ENCODE data around the gene C4orf50. TPM values are rescaled to one million over a fixed set of nuclear protein-coding genes. Genes with fewer than 3 reads are reported as not detected.

C4orf50 gene
- total and polyA plus RNA-seq, 2 of the 13 experiments (the other 11 are each of a cell fraction or from before 2014, with no cell fraction given): not detected

GRCh38 chr4:5921101-5921980 is 96.9 kb downstream of the C4orf50 start:
- under 1% methylated on average over 10 of the region's 16 CpGs for WGBS (ENCODE audit: low lambda C conversion rate)
- no peak overlapping the region for H2AFZ ChIP-seq (ENCODE audit: low read length)
- TF ChIP-seq TCF12 (IDR thresholded peaks at IDR 0.05) (no peak), TCF12 (CRISPR knock-in tag; IDR thresholded peaks at IDR 0.05) (no peak), MNT (IDR thresholded peaks at IDR 0.05) (0 out of 2 replicates have a peak, but pooled peaks have one; percentile 8)
- in situ Hi-C loops (cut with HindIII; ENCODE audit: extremely low pct_ligation_motif_present, low pct_unique_long_range_greater_than_20kb): no loop called here
- intact Hi-C loops (cut with micrococcal nuclease; ENCODE audit: unreplicated experiment): no loop called here
- no peak overlapping the region for H3K9ac ChIP-seq (ENCODE audit: insufficient read depth, low read depth, low read length)
- ATAC-seq (no peak), DNase-seq (ENCODE audit: low spot score) (no peak), FAIRE-seq (no peak)
- no peaks in the 10 kb centered on the region for H3K36me3 ChIP-seq (replicated peaks in 1 of 2; ENCODE audit: control insufficient read depth in 1 of 2, insufficient read depth in 2 of 2, low read length in 2 of 2)
- H3K4me3 ChIP-seq (replicated peaks in 1 of 3; ENCODE audit: insufficient read depth in 1 of 3, low read depth in 2 of 3, low read length in 3 of 3): no peak overlapping the region
- no peaks in the 10 kb centered on the region for H3K4me1 ChIP-seq (ENCODE audit: insufficient read depth, low read length)
- H3K79me2 ChIP-seq (ENCODE audit: insufficient read depth, low read length): no peaks in the 10 kb centered on the region
- no TSS peak for BruUV-seq (replicated peaks)
- H3K27ac ChIP-seq (ENCODE audit: extremely low read length, insufficient read depth, low read length): no peak overlapping the region
- no peak overlapping the region for H3K4me2 ChIP-seq (ENCODE audit: low read depth, low read length)
- POLR2A ChIA-PET: no interaction called here
- H3K27me3 ChIP-seq (ENCODE audit: control insufficient read depth in 1 of 2, insufficient read depth in 2 of 2, low read length in 2 of 2): peaks cover 2 to 17% of the 10 kb centered on the region in 2 experiments; a peak in 3 of 5 replicates
- H4K20me1 ChIP-seq (ENCODE audit: insufficient read depth, low read length): no peaks in the 10 kb centered on the region
- H3K9me3 ChIP-seq (ENCODE audit: low read length): no peaks in the 10 kb centered on the region
- CTCF ChIA-PET (ENCODE audit: low intra/inter-chr PET ratio, low total read pairs): no interaction called here

GRCh38 chr4:5919571-5919970 is 98.7 kb downstream of the C4orf50 start:
- Histone ChIP-seq H3K79me2 (ENCODE audit: insufficient read depth, low read length) (no peaks in the 10 kb centered on the region), H3K27ac (ENCODE audit: extremely low read length, insufficient read depth, low read length) (no peak overlapping the region), H3K4me1 (ENCODE audit: insufficient read depth, low read length) (no peaks in the 10 kb centered on the region), H3K4me3 (replicated peaks in 1 of 3; ENCODE audit: insufficient read depth in 1 of 3, low read depth in 2 of 3, low read length in 3 of 3) (no peak overlapping the region), H4K20me1 (ENCODE audit: insufficient read depth, low read length) (no peaks in the 10 kb centered on the region), H3K9me3 (ENCODE audit: low read length) (no peaks in the 10 kb centered on the region), H2AFZ (ENCODE audit: low read length) (no peak overlapping the region), H3K4me2 (ENCODE audit: low read depth, low read length) (no peak overlapping the region), H3K27me3 (ENCODE audit: control insufficient read depth in 1 of 2, insufficient read depth in 2 of 2, low read length in 2 of 2) (peaks cover 2 to 13% of the 10 kb centered on the region in 2 experiments; a peak in 3 of 5 replicates), H3K36me3 (replicated peaks in 1 of 2; ENCODE audit: control insufficient read depth in 1 of 2, insufficient read depth in 2 of 2, low read length in 2 of 2) (no peaks in the 10 kb centered on the region), H3K9ac (ENCODE audit: insufficient read depth, low read depth, low read length) (no peak overlapping the region)
- ChIA-PET CTCF (ENCODE audit: low intra/inter-chr PET ratio, low total read pairs) (no interaction called here), POLR2A (no interaction called here)
- no TSS peak for BruUV-seq (replicated peaks)
- DNase-seq (ENCODE audit: low spot score): no peak
- FAIRE-seq: no peak
- no peak for ATAC-seq
- no peak for TF ChIP-seq ZBTB40 (IDR thresholded peaks at IDR 0.05)
- TF ChIP-seq ZBTB40 (CRISPR knock-in tag; IDR thresholded peaks at IDR 0.05): no peak
- TF ChIP-seq ZSCAN30 (CRISPR knock-in tag; IDR thresholded peaks at IDR 0.05): no peak
- TF ChIP-seq ZNF124 (CRISPR knock-in tag; IDR thresholded peaks at IDR 0.05): no peak
- in situ Hi-C loops (cut with HindIII; ENCODE audit: extremely low pct_ligation_motif_present, low pct_unique_long_range_greater_than_20kb): no loop called here
- intact Hi-C loops (cut with micrococcal nuclease; ENCODE audit: unreplicated experiment): no loop called here
- 2% methylated on average over 6 of the region's 7 CpGs for WGBS (ENCODE audit: low lambda C conversion rate)

Measured in HepG2 (cell line).